ENCODE data around the gene C6orf47. TPM values are rescaled to one million over a fixed set of nuclear protein-coding genes. Genes with fewer than 3 reads are reported as not detected.
A peak's percentile ranks its signal among the peaks of the same experiment; 100 is the strongest.

C6orf47 gene
- total and polyA plus RNA-seq, 10 of the 15 experiments (the other 5 are each of a cell fraction or from before 2014, with no cell fraction given) = 0.16 to 20.4 (median 17.3) TPM; not detected in 1

DNA sequence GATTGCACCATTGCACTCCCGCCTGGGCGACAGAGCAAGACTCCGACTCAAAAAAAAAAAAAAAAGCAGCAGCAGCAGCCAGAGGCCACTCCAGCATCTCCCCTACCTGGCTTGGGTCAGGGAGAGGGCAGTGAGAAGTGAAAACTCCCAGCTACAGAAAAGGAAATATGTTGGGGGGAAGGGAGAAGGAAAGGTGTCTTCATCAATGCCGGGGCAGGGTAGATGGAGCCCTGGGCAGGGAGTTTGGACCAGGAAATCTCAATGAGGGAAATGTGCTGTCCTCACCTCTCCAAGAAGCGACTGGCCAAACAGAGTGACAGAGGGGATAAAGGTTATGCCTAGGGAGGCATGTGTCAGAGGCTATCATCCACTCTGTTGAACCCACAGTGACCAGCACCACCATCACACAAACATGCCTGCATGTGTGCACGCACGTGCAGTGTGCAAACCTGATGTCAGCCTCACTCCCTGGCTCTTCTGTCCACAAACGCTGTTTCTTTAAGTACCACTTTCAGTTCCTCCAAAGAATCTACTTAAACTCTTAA lies 46.4 kb downstream of the C6orf47 start (continued):
- TF ChIP-seq, protein P1, sequence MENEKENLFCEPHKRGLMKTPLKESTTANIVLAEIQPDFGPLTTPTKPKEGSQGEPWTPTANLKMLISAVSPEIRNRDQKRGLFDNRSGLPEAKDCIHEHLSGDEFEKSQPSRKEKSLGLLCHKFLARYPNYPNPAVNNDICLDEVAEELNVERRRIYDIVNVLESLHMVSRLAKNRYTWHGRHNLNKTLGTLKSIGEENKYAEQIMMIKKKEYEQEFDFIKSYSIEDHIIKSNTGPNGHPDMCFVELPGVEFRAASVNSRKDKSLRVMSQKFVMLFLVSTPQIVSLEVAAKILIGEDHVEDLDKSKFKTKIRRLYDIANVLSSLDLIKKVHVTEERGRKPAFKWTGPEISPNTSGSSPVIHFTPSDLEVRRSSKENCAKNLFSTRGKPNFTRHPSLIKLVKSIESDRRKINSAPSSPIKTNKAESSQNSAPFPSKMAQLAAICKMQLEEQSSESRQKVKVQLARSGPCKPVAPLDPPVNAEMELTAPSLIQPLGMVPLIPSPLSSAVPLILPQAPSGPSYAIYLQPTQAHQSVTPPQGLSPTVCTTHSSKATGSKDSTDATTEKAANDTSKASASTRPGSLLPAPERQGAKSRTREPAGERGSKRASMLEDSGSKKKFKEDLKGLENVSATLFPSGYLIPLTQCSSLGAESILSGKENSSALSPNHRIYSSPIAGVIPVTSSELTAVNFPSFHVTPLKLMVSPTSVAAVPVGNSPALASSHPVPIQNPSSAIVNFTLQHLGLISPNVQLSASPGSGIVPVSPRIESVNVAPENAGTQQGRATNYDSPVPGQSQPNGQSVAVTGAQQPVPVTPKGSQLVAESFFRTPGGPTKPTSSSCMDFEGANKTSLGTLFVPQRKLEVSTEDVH (IDR thresholded peaks at IDR 0.05; ENCODE audit: low read depth, partially characterized antibody) = no peak
- TF ChIP-seq, protein P2, sequence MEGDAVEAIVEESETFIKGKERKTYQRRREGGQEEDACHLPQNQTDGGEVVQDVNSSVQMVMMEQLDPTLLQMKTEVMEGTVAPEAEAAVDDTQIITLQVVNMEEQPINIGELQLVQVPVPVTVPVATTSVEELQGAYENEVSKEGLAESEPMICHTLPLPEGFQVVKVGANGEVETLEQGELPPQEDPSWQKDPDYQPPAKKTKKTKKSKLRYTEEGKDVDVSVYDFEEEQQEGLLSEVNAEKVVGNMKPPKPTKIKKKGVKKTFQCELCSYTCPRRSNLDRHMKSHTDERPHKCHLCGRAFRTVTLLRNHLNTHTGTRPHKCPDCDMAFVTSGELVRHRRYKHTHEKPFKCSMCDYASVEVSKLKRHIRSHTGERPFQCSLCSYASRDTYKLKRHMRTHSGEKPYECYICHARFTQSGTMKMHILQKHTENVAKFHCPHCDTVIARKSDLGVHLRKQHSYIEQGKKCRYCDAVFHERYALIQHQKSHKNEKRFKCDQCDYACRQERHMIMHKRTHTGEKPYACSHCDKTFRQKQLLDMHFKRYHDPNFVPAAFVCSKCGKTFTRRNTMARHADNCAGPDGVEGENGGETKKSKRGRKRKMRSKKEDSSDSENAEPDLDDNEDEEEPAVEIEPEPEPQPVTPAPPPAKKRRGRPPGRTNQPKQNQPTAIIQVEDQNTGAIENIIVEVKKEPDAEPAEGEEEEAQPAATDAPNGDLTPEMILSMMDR (IDR thresholded peaks at IDR 0.05 in 2 of 3, conservative IDR thresholded peaks at IDR 0.05 in 1 of 3; ENCODE audit: control insufficient read depth in 2 of 3, extremely low read depth in 1 of 3, insufficient read depth in 1 of 3, low read depth in 3 of 3, low read length in 3 of 3) = no peak
- TF ChIP-seq RB1 (IDR thresholded peaks at IDR 0.05; ENCODE audit: borderline replicate concordance) = no peak
- TF ChIP-seq POLR2A (IDR thresholded peaks at IDR 0.05; ENCODE audit: low read depth, low read length) = 0 out of 2 replicates have a peak, but pooled peaks have one; percentile 40
- TF ChIP-seq ZNF24 (IDR thresholded peaks at IDR 0.05) = no peak
- TF ChIP-seq BHLHE40 (IDR thresholded peaks at IDR 0.05; ENCODE audit: borderline replicate concordance in 1 of 2, low read depth in 2 of 2, low read length in 1 of 2) = peak in 1 of 2 experiments; percentile 45; a peak in 1 of 4 replicates
- TF ChIP-seq SPI1 (IDR thresholded peaks at IDR 0.05; ENCODE audit: borderline replicate concordance, insufficient read depth, low read depth, low read length) = peak; percentile 91
- peak; percentile 43; the same call in 1 of the 2 replicates for TF ChIP-seq ATF7 (IDR thresholded peaks at IDR 0.05; ENCODE audit: low read depth)
- no peak for TF ChIP-seq STAT3 (IDR thresholded peaks at IDR 0.05; ENCODE audit: low read depth, low read length)
- peak; percentile 45; the same call in 1 of the 2 replicates for TF ChIP-seq NRF1 (conservative IDR thresholded peaks at IDR 0.05; ENCODE audit: low read depth, low read length)
- 0 out of 2 replicates have a peak, but pooled peaks have one; percentile 24 for TF ChIP-seq RUNX3 (IDR thresholded peaks at IDR 0.05; ENCODE audit: low read length)
- TF ChIP-seq, protein P3, sequence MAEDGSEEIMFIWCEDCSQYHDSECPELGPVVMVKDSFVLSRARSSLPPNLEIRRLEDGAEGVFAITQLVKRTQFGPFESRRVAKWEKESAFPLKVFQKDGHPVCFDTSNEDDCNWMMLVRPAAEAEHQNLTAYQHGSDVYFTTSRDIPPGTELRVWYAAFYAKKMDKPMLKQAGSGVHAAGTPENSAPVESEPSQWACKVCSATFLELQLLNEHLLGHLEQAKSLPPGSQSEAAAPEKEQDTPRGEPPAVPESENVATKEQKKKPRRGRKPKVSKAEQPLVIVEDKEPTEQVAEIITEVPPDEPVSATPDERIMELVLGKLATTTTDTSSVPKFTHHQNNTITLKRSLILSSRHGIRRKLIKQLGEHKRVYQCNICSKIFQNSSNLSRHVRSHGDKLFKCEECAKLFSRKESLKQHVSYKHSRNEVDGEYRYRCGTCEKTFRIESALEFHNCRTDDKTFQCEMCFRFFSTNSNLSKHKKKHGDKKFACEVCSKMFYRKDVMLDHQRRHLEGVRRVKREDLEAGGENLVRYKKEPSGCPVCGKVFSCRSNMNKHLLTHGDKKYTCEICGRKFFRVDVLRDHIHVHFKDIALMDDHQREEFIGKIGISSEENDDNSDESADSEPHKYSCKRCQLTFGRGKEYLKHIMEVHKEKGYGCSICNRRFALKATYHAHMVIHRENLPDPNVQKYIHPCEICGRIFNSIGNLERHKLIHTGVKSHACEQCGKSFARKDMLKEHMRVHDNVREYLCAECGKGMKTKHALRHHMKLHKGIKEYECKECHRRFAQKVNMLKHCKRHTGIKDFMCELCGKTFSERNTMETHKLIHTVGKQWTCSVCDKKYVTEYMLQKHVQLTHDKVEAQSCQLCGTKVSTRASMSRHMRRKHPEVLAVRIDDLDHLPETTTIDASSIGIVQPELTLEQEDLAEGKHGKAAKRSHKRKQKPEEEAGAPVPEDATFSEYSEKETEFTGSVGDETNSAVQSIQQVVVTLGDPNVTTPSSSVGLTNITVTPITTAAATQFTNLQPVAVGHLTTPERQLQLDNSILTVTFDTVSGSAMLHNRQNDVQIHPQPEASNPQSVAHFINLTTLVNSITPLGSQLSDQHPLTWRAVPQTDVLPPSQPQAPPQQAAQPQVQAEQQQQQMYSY (CRISPR knock-in tag; IDR thresholded peaks at IDR 0.05) = no peak
- TF ChIP-seq, protein P4, sequence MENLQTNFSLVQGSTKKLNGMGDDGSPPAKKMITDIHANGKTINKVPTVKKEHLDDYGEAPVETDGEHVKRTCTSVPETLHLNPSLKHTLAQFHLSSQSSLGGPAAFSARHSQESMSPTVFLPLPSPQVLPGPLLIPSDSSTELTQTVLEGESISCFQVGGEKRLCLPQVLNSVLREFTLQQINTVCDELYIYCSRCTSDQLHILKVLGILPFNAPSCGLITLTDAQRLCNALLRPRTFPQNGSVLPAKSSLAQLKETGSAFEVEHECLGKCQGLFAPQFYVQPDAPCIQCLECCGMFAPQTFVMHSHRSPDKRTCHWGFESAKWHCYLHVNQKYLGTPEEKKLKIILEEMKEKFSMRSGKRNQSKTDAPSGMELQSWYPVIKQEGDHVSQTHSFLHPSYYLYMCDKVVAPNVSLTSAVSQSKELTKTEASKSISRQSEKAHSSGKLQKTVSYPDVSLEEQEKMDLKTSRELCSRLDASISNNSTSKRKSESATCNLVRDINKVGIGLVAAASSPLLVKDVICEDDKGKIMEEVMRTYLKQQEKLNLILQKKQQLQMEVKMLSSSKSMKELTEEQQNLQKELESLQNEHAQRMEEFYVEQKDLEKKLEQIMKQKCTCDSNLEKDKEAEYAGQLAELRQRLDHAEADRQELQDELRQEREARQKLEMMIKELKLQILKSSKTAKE (IDR thresholded peaks at IDR 0.05; ENCODE audit: low read depth, poor library complexity, severe bottlenecking) = no peak
- TF ChIP-seq, protein P5, sequence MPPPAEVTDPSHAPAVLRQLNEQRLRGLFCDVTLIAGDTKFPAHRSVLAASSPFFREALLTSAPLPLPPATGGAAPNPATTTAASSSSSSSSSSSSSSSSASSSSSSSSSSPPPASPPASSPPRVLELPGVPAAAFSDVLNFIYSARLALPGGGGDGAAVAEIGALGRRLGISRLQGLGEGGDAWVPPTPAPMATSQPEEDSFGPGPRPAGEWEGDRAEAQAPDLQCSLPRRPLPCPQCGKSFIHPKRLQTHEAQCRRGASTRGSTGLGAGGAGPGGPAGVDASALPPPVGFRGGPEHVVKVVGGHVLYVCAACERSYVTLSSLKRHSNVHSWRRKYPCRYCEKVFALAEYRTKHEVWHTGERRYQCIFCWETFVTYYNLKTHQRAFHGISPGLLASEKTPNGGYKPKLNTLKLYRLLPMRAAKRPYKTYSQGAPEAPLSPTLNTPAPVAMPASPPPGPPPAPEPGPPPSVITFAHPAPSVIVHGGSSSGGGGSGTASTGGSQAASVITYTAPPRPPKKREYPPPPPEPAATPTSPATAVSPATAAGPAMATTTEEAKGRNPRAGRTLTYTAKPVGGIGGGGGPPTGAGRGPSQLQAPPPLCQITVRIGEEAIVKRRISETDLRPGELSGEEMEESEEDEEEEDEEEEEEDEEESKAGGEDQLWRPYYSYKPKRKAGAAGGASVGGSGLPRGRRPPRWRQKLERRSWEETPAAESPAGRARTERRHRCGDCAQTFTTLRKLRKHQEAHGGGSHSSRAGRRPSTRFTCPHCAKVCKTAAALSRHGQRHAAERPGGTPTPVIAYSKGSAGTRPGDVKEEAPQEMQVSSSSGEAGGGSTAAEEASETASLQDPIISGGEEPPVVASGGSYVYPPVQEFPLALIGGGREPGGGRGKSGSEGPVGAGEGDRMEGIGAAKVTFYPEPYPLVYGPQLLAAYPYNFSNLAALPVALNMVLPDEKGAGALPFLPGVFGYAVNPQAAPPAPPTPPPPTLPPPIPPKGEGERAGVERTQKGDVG (CRISPR knock-in tag; IDR thresholded peaks at IDR 0.05) = no peak
